ENCODE data around the gene AKT3.

AKT3 gene

DNA sequence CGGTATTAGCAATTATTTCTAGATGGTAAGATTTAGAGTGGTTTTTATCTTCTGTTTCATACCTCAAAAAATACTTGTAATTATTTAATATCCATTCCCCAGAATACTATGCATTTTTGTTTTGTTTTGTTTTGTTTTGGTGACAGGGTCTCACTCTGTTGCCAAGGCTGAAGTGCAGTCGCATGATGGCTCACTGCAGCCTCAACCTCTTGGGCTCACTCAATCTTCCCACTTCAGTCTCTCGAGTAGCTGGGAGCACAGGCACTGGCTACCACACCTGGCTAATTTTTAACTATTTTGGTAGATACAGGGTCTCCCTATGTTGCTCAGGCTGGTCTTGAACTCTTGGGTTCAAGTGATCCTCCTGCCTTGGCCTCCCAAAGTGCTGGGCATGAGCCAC lies 252.7 kb downstream of the AKT3 start:
- DNase-seq (ENCODE audit: low spot score), result no peak

DNA sequence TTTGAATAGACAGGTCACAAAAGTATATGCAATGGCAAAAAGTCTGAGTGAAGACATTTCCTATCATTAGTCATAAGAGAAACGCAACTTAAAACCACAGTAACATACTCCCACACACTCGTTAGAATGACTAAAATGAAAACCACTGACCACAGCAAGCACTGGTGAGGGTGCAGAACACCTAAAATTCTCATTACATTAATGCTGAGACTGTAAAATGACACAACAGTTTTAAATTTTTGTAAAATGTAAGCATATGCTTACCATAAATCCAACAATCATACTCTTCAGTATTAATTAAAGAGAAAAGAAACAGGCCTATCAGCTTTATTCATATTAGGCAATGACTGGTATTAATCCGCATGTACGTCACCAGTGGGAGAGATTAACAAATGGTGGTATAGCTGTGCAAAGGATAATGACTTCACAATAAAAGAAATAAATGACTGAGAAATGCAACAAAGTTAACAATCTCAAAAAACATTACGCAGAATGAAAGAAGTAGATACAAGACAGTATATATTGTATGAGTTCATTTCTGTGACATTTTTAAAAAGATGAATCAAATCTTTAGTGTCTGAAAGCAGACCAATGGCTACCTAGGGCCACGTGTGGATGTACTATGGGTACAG lies 253.5 kb downstream of the AKT3 start:
- DNase-seq (ENCODE audit: low spot score), result no peak

DNA sequence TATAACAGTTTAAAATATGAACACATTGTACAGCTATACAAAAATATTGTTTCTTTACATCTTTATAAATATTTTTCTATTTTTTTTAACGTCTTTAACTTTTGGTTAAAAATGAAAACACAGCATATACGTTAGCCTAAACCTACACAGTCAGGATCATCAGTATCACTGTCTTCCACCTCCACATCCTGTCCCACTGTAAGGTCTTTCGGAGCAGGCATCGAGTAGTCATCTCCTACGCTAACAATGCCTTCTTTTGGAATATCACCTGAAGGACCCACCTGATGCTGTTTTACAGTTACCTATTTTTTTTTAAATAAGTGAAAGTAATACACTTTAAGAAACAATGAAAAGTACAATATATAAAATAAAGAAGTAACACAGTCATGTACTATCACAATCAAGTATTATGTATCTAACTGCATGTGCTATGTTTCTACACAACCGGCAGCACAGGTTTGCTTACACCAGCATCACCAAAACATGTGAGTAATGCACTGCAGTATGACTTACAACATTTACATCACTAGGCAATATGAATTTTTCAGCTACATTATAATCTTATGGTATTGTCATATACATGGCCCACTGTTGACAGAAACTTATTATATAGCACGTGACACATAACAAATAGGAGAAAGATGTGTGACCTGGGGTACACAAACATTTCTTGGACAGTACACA lies 254.4 kb downstream of the AKT3 start:
- no peak for DNase-seq (ENCODE audit: low spot score)

DNA sequence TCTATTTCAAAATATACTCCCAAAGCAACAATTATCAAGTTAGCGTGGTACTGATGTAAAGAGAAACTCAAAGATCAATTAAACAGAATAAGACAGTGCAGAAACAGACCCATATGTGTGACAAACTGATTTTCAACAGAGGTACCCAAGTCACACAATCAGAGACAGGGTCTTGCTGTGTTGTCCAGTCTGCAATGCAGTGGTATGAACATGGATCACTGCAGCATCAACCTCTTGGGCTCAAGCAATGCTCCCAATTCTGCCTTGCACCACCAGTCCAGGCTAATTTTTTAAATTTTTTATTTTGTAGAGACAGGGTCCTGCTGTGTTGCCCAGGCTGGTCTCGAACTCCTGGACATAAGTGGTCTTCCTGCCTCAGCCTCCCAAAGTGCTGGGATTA lies 255.6 kb downstream of the AKT3 start:
- DNase-seq (ENCODE audit: low spot score), result no peak

DNA sequence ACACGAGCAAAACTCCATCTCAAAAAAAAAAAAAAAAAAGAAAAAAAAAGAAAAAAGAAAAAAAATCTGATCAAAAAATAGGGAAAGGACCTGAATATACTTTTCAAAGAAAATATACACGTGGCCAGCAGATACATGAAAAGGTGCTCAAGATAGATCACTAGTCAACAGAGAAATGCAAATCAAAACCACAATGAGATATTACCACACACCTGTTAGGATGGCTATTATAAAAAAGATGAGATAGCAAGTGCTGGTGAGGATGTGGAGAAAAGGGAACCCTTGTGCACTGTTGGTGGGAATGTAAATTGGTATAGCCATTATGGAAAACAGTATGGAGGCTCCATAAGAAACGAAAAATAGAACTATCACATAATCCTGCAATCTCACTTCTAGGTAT lies 260.8 kb downstream of the AKT3 start:
- peak; percentile 3 for DNase-seq (ENCODE audit: low spot score)

DNA sequence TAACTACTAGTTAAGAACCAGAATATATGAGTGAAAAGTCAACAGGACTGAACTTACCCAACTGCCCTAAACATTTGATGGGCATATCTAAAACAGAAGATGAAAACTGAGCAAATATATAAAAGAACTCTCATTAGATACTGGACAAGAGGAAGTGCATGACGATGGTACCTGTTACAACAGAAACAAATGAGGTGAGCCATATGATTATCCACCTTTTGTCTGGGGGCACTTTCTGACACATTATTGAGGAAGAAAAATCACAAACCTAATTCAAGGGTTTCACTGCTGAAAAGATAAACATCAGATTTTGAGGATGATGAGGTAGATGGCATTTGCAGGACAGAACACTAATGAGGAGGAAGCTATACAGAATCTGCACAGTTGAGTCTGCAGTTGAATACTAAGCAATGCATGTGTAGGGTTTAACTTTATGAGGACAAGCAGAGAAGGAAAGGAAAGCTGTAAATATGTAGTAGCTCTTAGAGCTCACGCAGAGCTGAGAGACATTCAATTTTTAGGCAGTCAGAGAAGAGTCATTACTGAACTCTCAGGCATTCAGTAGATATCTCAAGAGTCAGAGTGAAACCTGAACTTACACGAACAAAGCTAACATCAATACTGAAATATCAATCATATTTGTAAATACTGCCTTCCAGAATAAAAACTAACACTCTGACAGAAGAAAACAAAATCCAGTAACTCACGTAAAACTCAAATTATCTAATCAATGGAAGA lies 262.1 kb downstream of the AKT3 start:
- DNase-seq (ENCODE audit: low spot score), result no peak

DNA sequence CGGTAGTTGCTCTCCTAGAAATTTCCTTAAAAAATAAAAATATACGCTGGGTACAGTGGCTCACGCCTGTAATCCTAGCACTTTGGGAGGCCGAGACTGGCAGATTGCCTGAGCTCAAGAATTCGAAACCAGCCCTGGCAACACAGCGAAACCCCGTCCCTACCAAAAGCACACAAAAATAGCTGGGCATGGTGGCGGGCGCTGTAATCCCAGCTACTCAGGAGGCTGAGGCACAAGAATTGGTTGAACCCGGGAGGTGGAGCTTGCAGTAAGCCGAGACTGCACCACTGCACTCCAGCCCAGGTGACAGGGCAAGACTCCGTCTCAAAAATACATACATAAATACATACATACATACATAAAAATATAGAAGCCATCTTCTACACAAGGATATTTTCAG lies 262.8 kb downstream of the AKT3 start:
- no peak for DNase-seq (ENCODE audit: low spot score)

DNA sequence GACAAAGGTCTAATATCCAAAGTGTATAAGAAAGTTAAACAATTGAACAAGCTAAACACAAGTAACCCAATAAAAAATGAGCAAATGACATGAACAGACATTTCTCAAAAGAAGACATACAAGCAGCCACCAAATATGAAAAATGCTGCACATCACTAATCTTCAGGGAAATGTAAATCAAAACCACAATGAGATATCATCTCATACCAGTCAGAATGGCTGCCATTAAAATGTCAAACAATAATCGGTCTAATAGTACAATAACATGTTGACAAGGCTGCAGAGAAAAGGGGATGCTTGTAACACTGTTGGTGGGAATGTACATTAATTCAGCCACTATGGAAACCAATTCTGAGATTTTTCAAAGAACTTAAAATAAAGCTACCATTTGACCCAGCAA lies 264.1 kb downstream of the AKT3 start:
- DNase-seq (ENCODE audit: low spot score), result no peak

DNA sequence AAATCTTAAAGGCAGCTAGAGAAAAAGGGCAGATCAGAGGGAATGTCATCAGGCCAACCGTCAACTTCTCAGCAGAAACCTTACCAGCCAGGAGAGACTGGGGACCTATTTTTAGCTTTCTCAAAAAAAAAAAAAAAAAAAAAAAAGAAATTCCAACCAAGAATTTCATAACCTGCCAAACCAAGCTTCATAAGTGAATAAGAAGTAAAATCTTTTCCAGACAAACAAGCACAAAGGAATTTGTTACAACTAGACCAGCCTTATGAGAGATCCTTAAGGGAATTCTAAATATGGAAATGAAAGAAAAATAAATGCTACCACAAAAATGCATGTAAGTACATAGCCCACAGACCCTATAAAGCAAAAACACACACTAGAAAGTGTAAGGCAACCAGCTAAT lies 267.7 kb downstream of the AKT3 start:
- no peak for DNase-seq (ENCODE audit: low spot score)

DNA sequence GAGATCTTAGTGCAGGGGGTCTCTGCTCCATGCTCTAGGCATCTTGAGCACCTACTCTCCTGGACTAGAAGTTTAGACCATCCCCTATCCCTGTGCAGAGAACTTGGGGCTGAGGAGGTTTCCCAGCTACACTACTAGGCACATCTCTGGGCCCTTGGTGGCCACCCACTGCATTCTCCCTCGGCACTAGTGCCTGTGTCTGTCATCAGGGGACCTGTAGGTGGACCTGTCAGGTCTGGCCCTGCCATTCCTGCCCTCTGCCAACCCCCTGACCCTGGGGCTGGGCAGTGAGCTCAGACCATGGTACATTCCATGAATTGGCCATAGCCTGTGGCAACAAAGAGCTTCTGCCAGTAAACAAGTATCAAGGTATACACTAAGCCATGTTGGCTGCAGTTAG lies 269.1 kb downstream of the AKT3 start:
- no peak for DNase-seq (ENCODE audit: low spot score)

DNA sequence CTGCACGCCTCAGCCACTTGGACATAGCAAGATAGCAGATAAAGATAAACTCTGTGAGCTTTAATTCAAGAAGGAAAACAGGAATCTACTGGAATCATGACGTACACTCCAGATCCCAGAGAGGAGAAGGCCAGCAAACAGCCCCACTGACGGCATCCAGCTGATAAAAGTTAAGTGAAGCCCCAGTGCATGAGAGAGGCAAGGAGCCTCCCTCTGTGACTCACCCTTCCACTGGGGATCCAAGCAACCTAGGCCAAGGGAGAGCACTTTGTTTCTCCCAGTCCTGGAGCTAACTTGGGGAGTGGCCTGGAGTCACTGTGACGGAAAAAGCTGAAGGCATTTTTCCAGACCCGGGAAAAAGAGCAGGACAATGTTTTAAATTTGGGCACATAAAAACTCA lies 270.0 kb downstream of the AKT3 start:
- no peak for DNase-seq (ENCODE audit: low spot score)

DNA sequence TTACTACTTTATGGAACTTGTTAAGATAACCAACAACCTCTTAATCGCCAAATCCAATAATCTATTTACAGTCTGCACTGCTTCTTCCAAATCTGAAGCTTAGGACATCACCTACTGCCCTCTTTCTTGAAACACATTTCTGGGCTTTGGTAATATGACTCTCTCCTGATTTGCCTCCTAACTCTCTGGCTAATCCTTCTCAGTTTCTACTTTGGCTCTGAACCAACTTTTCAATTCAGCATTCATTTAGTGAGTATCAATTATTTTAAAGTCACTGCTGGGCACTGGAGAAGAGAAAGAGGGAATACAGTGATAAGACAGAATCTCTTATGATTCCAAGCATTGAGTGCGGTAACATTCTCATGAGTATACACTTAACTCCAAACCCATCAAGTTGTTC lies 275.0 kb downstream of the AKT3 start:
- no peak for DNase-seq (ENCODE audit: low spot score)

DNA sequence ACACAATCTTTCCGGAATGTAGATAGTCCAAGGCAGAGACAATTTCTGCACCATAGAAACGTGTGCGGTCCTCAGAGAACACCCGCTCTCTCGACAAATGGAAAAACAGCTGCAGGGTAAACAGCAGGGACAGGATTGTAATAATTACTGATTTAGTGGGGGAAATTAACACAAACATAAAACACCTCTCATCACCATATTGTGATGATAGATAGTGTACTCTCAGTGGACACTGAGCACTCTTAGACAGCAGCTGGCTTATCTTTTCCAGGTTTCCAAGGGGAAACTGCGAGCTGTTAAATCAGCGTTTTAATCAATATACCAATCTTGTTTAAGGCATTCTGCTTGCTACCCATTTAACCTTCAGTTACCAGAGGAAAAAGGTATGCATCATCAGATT lies 277.1 kb downstream of the AKT3 start:
- DNase-seq (ENCODE audit: low spot score), result no peak

DNA sequence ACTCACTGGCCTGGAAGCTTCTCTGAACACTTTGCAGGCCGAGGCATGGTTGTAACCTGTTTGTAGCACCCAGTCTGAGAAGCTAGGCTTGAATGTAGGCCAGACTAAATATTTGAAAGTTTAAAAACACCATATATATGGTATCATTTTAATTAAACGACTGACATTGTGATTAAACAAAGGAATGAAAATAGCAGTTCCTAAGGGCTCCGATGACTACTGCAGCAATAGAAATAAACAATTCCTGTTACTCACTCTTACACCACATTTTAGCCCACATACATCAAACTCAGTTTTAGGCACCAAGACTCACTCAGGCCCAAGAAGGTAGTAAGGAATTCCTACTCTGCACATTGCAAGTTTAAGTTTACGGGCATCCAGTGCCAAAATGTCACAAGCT lies 281.2 kb downstream of the AKT3 start:
- no peak for DNase-seq (ENCODE audit: low spot score)

DNA sequence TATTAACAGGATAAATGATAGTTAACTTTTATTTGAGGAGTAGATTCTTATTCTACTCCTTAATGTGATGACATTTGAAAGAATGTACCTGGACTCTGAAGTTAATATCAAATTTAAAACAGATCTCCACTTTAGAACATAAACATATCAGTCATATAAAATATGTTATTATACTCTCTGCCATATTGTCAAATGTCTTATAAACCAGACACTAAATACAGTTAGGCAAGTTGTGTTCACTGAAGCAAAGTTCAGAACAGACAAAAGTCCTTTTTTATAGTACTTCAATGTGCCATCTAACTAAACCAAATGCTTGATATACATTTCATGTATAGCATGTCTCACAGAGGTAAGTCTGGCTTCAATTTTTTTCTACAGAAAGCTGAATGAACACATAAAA lies 285.2 kb downstream of the AKT3 start:
- no peak for DNase-seq (ENCODE audit: low spot score)

DNA sequence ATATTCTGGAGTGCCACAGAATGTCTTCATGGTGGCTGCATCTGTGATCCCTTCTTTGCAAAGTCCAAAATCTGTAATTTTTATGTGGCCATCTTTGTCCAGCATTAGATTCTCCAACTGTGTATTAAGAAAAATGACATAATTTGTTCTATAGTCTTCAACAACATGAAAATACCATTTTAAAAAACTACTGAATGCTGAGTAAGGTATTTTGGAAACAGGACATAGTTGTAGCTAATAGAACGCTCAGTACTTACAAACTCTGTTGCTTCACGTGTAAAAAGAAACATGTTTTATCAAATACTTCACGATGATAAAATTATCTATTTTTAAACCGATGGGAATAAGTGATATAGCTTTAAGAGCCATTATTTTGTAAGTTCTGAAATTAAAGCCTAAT lies 286.3 kb downstream of the AKT3 start:
- DNase-seq (ENCODE audit: low spot score), result no peak

DNA sequence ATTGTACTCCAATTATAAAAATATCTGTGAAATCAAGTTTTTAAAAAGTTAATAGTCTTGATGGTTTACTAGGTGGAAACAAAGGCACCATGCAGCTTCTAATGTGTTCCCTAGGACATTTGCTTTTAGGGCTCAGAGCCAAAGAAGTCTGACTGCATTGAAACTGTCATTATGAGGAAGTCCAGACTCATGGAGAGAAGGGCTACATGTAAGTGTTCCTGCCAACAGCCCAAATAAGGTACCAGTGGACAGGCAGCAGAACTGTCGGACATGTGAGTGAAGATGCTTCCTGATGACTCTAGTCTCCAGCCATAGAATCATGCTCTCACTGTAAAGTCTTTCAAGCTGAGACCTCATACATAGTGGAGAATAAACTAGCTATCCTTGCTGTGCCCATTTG lies 287.6 kb downstream of the AKT3 start:
- DNase-seq (ENCODE audit: low spot score), result no peak

DNA sequence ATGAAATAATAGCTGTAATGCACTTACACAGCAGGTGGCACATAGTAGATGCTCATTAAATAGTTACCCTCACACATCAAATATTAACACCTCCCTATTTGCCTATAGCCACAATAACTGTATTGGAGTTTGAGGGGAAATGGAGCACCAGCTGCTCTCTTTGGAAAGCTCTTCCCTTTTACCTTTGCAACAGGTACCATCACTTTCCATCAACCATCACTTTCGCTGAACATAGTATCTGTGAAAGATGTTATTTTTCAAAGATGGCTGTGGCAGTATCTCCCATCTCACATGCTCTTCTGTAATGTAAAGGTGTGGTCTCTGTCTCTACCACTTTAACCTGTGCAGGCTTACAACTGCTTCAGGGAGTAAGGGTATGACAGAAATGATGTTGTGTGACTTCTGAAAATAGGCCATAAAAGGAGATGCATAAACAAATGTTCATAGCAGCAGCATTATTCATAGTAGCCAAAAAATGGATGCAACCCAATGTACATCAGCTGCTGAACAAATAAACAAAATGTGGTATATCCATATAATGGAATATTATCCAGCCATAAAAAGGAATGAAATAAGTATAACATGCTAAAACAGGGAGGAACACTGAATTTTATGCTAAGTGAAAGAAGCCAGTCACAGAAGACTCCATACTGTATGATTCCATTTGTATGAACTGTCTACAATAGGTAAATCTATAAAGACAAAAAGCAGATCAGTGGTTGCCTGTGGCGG lies 288.3 kb downstream of the AKT3 start:
- DNase-seq (ENCODE audit: low spot score), result no peak

DNA sequence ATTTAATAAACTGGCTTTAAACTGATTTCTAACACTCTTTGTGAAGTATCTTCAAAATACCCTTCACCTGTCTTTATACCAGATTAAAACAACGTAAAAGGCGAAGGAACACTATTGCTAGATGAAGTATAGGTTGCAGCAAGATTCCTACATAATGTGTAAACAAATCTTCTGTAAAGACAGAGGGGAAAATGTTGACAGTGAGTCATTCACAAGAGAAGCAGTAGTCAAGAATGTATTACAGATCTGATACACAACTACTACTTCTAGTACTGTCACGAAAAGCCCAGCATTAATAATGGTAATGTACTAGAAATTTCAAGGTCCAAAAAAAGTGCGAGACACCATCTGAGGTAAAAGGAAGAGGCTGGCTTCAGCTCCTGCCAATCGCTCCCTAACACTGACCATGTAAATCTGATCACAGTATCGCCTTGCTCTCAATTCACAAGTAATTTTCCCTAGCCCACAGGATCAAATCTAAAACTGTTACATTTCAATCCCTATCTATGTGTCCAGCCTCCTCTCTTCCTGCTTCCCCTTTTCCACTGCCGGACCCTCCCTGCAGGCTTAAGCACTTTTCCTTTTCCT lies 290.4 kb downstream of the AKT3 start:
- DNase-seq (ENCODE audit: low spot score), result no peak

DNA sequence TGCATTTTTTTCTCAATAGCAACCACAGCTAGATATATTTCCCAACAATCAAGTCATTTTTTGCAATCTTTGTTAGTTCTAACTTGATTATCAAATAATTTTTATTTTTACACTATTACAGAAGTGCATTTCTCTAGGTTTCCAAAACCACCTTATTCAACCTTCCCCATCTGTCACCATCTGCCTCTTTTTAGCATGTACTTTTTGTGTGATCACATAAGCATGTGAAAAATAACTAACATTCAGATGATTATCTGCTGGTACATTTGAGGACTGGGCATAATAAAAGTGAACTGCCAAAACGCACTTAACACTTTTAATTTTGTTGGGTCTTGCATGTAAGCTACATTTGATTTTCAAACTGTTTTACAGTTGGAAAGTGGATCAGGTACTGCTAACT lies 291.5 kb downstream of the AKT3 start:
- DNase-seq (ENCODE audit: low spot score), result no peak

DNA sequence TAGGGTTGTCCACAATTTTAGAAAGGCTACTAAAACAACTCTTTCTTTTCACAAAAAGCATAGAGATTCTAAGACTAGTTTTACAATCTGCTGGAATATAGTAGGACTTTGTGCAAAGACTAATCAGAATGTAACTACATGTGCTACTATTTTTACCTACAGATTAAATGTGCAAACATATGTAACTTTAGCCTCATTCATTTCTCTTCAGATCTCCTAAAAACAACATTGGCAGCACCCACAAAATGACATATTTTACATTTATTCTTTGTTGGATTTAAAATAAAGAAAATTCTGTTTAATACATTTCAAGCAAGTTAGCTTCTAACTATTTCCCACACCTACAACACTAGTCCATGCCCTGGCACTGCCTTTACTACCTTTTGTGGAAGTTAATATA lies 292.2 kb downstream of the AKT3 start:
- no peak for DNase-seq (ENCODE audit: low spot score)

DNA sequence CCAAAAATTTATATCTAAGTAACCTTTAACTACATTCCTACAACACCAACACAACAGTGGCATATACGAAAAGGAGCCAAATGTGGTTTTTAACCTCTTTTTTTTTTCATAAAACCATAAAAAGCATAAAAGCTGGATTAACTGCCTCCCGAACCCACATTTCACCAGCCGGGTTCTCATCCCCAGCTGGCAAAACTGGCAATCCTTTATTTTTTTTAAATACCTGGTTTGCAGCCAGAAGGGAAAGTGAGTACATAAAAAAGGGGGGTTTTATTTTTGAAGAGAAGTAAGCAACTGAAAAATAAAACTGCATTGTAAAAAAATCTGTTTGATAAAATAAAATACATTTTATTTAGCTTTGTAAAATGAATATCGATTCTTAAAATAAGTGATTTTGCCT lies 295.4 kb downstream of the AKT3 start:
- no peak for DNase-seq (ENCODE audit: low spot score)

DNA sequence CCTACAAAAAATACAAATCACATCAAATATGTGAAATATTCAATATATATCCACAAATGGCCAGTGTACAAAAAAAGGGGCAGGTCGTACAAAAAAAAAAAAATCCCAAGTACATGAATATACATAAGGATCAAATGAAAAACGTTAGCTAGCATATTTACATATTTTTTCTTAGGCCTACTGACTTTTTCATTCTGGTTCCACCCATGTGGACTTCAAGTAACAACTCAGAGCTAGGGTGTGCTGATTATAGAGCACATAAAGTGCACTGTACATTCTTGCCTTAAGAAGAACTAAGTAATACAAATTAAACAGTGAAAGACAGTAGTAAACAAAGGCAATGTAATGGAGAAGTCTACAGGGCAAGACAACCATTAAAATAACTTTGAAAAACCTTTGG lies 297.0 kb downstream of the AKT3 start:
- DNase-seq (ENCODE audit: low spot score), result no peak
